ENCODE data around the gene TPTE2. TPM values are rescaled to one million over a fixed set of nuclear protein-coding genes. Genes with fewer than 3 reads are reported as not detected.
"Not testable (repeated sequence)": the region's sequence is repeated elsewhere in the genome, so short reads cannot be mapped to it uniquely, and the experiment has no call there.

The TPTE2 gene
- total RNA-seq, 2 experiments from 2014 or later = 0.22 to 0.27 TPM

DNA sequence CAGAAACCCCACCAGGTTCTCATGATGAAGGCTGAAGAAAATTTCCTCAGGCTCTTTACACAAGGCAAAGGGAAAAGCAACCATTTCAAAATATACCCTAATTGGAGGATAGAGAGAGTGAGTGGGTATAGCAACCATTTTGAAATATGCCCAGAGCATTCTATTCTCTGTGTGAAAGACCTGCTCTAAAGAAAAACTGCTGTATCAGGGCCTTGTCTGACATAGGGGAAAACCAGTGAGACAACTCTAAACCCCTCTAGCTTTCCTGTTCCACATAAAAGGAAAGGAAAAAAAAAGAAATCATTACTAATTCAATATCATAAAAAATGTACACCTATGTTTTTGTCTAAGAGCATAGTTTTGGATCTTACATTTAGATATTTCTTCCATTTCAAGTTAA, 42.3 kb downstream of the TPTE2 start:
- ChIA-PET POLR2A (no interaction called here), CTCF (no interaction called here)
- no peak overlapping the region for H3K4me3 Mint-ChIP-seq
- peaks cover 8% of the 10 kb centered on the region for H3K4me1 Mint-ChIP-seq (ENCODE audit: low read depth)
- peaks cover 5% of the 10 kb centered on the region for H3K27me3 Mint-ChIP-seq
- H3K9me3 Mint-ChIP-seq = no peaks in the 10 kb centered on the region
- ATAC-seq (no peak), DNase-seq (no peak)
- intact Hi-C loops (cut with micrococcal nuclease) = no loop called here
- H3K27ac Mint-ChIP-seq = no peak overlapping the region
- TF ChIP-seq, protein P1, sequence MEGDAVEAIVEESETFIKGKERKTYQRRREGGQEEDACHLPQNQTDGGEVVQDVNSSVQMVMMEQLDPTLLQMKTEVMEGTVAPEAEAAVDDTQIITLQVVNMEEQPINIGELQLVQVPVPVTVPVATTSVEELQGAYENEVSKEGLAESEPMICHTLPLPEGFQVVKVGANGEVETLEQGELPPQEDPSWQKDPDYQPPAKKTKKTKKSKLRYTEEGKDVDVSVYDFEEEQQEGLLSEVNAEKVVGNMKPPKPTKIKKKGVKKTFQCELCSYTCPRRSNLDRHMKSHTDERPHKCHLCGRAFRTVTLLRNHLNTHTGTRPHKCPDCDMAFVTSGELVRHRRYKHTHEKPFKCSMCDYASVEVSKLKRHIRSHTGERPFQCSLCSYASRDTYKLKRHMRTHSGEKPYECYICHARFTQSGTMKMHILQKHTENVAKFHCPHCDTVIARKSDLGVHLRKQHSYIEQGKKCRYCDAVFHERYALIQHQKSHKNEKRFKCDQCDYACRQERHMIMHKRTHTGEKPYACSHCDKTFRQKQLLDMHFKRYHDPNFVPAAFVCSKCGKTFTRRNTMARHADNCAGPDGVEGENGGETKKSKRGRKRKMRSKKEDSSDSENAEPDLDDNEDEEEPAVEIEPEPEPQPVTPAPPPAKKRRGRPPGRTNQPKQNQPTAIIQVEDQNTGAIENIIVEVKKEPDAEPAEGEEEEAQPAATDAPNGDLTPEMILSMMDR (IDR thresholded peaks at IDR 0.05) = no peak
- H3K36me3 Mint-ChIP-seq (ENCODE audit: low read depth) = no peaks in the 10 kb centered on the region

DNA sequence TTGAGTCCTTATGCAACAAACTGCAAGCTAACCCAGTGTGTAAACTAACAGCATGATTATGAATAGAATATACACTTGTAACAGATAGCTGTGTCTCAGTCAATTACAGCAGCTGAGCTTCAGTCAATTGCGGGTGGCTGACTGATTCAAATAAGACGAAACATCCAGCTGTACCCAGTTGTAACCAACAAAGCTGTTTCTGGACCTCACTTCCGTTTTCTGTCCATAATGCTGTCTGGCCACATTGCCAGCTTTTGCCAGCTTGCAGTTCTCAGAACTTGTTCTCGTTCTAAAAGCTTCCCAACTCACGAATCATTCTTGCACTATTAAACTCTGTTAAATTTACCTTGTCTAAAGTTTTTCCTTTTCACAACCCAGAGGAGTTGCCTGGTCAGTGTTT, 53.7 kb downstream of the TPTE2 start:
- H3K27ac Mint-ChIP-seq; H3K36me3 Mint-ChIP-seq (ENCODE audit: low read depth); POLR2A ChIA-PET; H3K4me1 Mint-ChIP-seq (ENCODE audit: low read depth); H3K27me3 Mint-ChIP-seq; ATAC-seq; H3K9me3 Mint-ChIP-seq; DNase-seq; CTCF ChIA-PET; H3K4me3 Mint-ChIP-seq; intact Hi-C loops (cut with micrococcal nuclease): not testable (repeated sequence)

DNA sequence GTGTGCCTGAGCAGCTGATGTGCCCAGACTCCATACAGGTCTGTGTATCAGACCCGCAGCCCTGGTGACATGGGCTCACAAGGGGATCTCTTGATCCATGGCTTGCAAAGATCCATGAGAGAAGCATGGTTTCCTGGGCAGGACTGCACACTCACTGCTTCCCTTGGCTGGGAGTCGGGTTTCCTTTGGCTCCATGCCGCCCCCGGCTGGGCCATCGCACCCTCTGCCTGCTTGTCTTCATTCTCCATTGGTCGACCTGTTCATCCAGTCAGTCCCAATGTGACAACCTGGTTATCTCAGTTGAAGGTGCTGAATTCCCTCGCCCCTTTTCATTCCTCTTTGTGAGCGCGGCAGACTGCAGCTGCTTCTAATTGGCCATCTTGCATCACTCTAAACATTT, 101.2 kb downstream of the TPTE2 start:
- H3K4me1 Mint-ChIP-seq (ENCODE audit: low read depth); H3K27ac Mint-ChIP-seq; H3K27me3 Mint-ChIP-seq; intact Hi-C loops (cut with micrococcal nuclease); H3K4me3 Mint-ChIP-seq; POLR2A ChIA-PET; ATAC-seq; CTCF ChIA-PET; DNase-seq; H3K36me3 Mint-ChIP-seq (ENCODE audit: low read depth): not testable (repeated sequence)
- H3K9me3 Mint-ChIP-seq = peaks cover 16% of the 10 kb centered on the region

DNA sequence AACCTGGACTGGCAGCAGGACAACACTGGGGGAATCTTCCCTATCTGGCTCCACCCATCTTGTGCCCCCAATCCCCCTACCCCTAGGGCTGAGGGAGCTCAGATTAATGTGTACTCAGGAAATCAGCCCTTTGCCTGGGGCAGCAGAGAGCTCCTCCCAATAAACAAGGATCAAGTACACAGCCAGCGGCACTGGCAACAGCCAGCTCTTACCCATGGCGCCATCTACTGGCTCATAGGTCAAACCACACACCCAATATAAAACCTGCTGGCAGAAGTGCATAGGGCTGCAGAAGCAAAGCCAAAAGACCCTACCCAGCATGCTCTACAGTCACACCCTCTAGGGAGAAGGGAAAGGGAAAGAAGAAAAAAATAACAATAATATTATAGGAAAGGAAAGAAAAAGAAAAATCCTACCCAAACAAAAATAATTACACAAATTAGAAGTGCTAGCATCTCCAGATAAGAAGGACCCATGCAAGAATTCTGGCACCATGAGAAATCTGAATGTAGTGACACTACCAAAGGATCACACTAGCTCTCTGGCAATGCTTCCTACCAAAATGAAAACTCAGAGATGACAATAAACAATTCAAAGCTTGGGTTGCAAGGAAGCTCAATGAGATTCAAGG, 122.2 kb downstream of the TPTE2 start:
- TF ChIP-seq, protein P1 (IDR thresholded peaks at IDR 0.05) = peak; percentile 44
- ATAC-seq; H3K27me3 Mint-ChIP-seq; H3K4me3 Mint-ChIP-seq; H3K36me3 Mint-ChIP-seq (ENCODE audit: low read depth); H3K9me3 Mint-ChIP-seq; CTCF ChIA-PET; POLR2A ChIA-PET; H3K27ac Mint-ChIP-seq; intact Hi-C loops (cut with micrococcal nuclease); H3K4me1 Mint-ChIP-seq (ENCODE audit: low read depth): not testable (repeated sequence)
- peak; percentile 36 for DNase-seq

DNA sequence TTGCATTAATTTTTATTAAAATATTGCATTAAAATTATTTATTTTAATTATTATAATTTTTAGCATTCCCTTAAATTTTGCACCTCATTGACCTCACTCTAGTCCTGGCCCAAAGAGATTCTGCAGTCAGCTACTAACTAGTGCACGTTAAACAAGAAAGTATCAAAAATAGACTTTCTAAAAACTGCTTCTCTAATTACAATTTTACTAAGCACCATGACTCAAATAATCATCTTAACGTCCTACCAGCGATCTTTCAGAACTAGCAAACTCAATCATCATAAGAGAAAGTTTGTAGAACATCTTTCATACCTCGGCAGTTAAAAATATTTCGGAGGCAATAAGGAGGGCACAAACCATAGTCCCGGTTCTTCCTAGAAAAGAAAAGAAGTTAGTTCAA, 123.6 kb downstream of the TPTE2 start:
- H3K27me3 Mint-ChIP-seq; intact Hi-C loops (cut with micrococcal nuclease); ATAC-seq; POLR2A ChIA-PET; CTCF ChIA-PET; H3K36me3 Mint-ChIP-seq (ENCODE audit: low read depth); DNase-seq; H3K4me3 Mint-ChIP-seq; H3K4me1 Mint-ChIP-seq (ENCODE audit: low read depth); H3K9me3 Mint-ChIP-seq; H3K27ac Mint-ChIP-seq: not testable (repeated sequence)

DNA sequence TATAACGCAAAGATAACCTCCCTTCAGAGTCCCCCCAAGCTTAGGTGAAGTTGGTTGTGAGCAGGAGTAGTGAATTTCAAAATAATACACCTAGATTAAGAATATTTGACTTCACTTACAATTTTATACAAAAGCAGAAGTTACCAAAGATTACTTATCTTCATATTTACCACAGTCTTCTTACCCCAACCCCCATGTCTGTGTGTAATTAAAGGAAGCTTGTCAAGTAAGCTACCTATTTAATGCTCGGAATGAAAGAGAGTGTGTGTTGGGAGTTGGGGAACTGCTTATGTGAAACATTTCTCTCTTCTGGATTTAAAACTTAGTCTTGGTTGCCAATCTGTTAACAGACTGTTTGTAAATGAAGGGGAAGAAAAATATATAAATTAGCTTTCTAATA, 139.1 kb downstream of the TPTE2 start:
- H3K4me3 Mint-ChIP-seq; DNase-seq; H3K36me3 Mint-ChIP-seq (ENCODE audit: low read depth); intact Hi-C loops (cut with micrococcal nuclease); POLR2A ChIA-PET; ATAC-seq; H3K27me3 Mint-ChIP-seq; CTCF ChIA-PET; H3K27ac Mint-ChIP-seq: not testable (repeated sequence)
- H3K9me3 Mint-ChIP-seq = peaks cover 22% of the 10 kb centered on the region
- H3K4me1 Mint-ChIP-seq (ENCODE audit: low read depth) = peaks cover 13% of the 10 kb centered on the region

DNA sequence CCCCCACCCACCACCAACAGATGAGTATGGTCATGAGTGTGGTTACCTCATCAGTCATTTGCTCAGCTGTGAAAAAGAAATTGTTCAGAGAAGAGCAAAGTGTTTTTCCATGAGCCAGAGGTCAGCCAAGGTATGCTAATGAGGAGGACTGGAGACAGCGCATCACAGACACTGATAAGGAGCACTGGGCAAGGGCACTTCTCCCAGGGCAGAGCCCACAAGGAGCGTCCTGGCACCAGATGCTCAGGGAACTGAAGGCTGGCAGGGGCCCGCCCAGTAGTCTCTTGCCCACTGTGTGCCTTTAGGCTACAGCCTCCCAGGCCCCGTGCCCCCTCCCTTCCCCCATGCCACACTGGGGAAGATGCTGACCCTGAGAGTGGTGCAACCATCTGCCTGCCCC, 148.8 kb downstream of the TPTE2 start:
- DNase-seq; CTCF ChIA-PET; H3K27ac Mint-ChIP-seq; POLR2A ChIA-PET; H3K36me3 Mint-ChIP-seq (ENCODE audit: low read depth); H3K4me3 Mint-ChIP-seq; ATAC-seq; H3K4me1 Mint-ChIP-seq (ENCODE audit: low read depth); intact Hi-C loops (cut with micrococcal nuclease); H3K27me3 Mint-ChIP-seq: not testable (repeated sequence)
- peaks cover 12% of the 10 kb centered on the region for H3K9me3 Mint-ChIP-seq

DNA sequence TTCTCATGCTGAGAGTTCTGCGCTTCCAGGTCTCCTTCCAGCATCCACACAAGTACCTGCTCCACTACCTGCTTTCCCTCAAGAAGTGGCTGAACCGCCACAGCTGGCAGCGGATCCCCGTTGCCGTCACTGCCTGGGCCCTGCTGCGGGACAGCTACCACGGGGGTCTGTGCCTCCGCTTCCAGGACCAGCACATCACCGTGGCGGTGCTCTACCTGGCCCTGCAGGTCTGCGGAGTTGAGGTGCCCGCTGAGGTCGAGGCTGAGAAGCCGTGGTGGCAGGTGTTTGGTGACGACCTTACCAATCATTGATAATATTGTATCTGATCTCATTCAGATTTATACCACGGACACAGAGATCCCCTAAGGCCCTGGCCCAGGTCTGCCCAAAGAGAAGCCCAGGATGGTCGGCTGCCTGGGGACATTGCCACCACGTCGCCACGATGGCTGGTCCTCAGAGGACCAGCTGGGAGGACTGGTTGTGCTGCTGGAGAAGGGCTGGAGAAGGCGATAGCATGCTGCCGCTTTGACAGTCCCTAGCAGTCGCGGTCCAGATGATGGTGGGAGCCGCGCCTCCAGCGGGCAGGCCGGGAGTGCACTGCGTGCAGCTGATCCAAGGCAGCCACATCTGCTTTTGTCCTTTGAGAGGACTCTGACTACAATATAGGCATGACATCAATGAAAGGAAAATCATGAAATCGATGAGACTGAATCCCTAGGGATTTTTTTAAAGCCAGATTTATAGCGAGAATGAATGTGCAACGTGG, 178.4 kb downstream of the TPTE2 start:
- ATAC-seq; H3K36me3 Mint-ChIP-seq (ENCODE audit: low read depth); H3K27me3 Mint-ChIP-seq; CTCF ChIA-PET; H3K9me3 Mint-ChIP-seq; H3K4me3 Mint-ChIP-seq; H3K4me1 Mint-ChIP-seq (ENCODE audit: low read depth); H3K27ac Mint-ChIP-seq; DNase-seq; POLR2A ChIA-PET; intact Hi-C loops (cut with micrococcal nuclease): not testable (repeated sequence)
